ENCODE results near the gene CCNYL1. TPM values are rescaled to one million over a fixed set of nuclear protein-coding genes. Genes with fewer than 3 reads are reported as not detected.

The CCNYL1 gene
- total RNA-seq, 2 experiments from 2014 or later = 8.7 to 11.1 TPM

GRCh38 chr2:207782238-207783030 is 71.0 kb downstream of the CCNYL1 start:
- POLR2A ChIA-PET = no interaction called here
- Histone ChIP-seq H3K27ac (ENCODE audit: low read depth in 1 of 2, low read length in 2 of 2) (no peak overlapping the region), H3K4me3 (ENCODE audit: low read length) (no peak overlapping the region), H3K4me1 (ENCODE audit: insufficient read depth, low read length) (no peaks in the 10 kb centered on the region), H3K9me3 (ENCODE audit: control insufficient read depth in 1 of 2, insufficient read depth in 1 of 2, low read length in 2 of 2) (no peaks in the 10 kb centered on the region), H3K27me3 (ENCODE audit: control insufficient read depth in 1 of 2, insufficient read depth in 2 of 2, low read length in 2 of 2) (no peaks in the 10 kb centered on the region), H3K36me3 (ENCODE audit: insufficient read depth, low read length) (no peaks in the 10 kb centered on the region)
- H3K27me3 Mint-ChIP-seq = no peaks in the 10 kb centered on the region
- DNase-seq = no peak
- TF ChIP-seq CTCF (IDR thresholded peaks at IDR 0.05) = no peak
- intact Hi-C loops (cut with DNase I, micrococcal nuclease) = no loop called here
- no peak overlapping the region for H3K4me3 Mint-ChIP-seq
- no peak for ATAC-seq (ENCODE audit: poor library complexity)
- H3K9me3 Mint-ChIP-seq = no peaks in the 10 kb centered on the region
- CTCF ChIA-PET = interaction anchor here (0.6 kb wide), 2 partner anchors 12 to 1512 kb away, joined by 3 read pairs; partner anchors contain the start of gene FZD5
- H3K36me3 Mint-ChIP-seq (ENCODE audit: low read depth) = no peaks in the 10 kb centered on the region
- no peaks in the 10 kb centered on the region for H3K4me1 Mint-ChIP-seq (ENCODE audit: low read depth)
- H3K27ac Mint-ChIP-seq = no peak overlapping the region

- CTCF ChIA-PET = no interaction called here
- no peaks in the 10 kb centered on the region for H3K27me3 Mint-ChIP-seq
- no peak overlapping the region for H3K4me3 ChIP-seq (ENCODE audit: low read length)
- H3K9me3 Mint-ChIP-seq = no peaks in the 10 kb centered on the region
- H3K4me1 Mint-ChIP-seq (ENCODE audit: low read depth) = no peaks in the 10 kb centered on the region
- ATAC-seq (ENCODE audit: poor library complexity) (no peak), DNase-seq (no peak)
- no peak overlapping the region for H3K27ac ChIP-seq (ENCODE audit: low read depth in 1 of 2, low read length in 2 of 2)
- intact Hi-C loops (cut with DNase I, micrococcal nuclease) = no loop called here
- H3K4me1 ChIP-seq (ENCODE audit: insufficient read depth, low read length) = no peaks in the 10 kb centered on the region
- no peaks in the 10 kb centered on the region for H3K36me3 ChIP-seq (ENCODE audit: insufficient read depth, low read length)
- POLR2A ChIA-PET = no interaction called here
- TF ChIP-seq CTCF (IDR thresholded peaks at IDR 0.05) = no peak
- H3K36me3 Mint-ChIP-seq (ENCODE audit: low read depth) = no peaks in the 10 kb centered on the region
- no peak overlapping the region for H3K4me3 Mint-ChIP-seq
- H3K9me3 ChIP-seq (ENCODE audit: control insufficient read depth in 1 of 2, insufficient read depth in 1 of 2, low read length in 2 of 2) = no peaks in the 10 kb centered on the region
- H3K27ac Mint-ChIP-seq = no peak overlapping the region
- no peaks in the 10 kb centered on the region for H3K27me3 ChIP-seq (ENCODE audit: control insufficient read depth in 1 of 2, insufficient read depth in 2 of 2, low read length in 2 of 2)
These were observed 72.1 kb downstream of the CCNYL1 start for GRCh38 chr2:207783514-207783913.

- no peaks in the 10 kb centered on the region for H3K9me3 ChIP-seq (ENCODE audit: control insufficient read depth in 1 of 2, insufficient read depth in 1 of 2, low read length in 2 of 2)
- H3K9me3 Mint-ChIP-seq = no peaks in the 10 kb centered on the region
- no peak overlapping the region for H3K27ac Mint-ChIP-seq
- H3K4me3 Mint-ChIP-seq = no peak overlapping the region
- ChIA-PET POLR2A (no interaction called here), CTCF (no interaction called here)
- no peak overlapping the region for H3K4me3 ChIP-seq (ENCODE audit: low read length)
- no peaks in the 10 kb centered on the region for H3K4me1 Mint-ChIP-seq (ENCODE audit: low read depth)
- no peaks in the 10 kb centered on the region for H3K4me1 ChIP-seq (ENCODE audit: insufficient read depth, low read length)
- no peaks in the 10 kb centered on the region for H3K36me3 ChIP-seq (ENCODE audit: insufficient read depth, low read length)
- H3K27ac ChIP-seq (ENCODE audit: low read depth in 1 of 2, low read length in 2 of 2) = no peak overlapping the region
- peaks cover 3% of the 10 kb centered on the region for H3K27me3 Mint-ChIP-seq
- DNase-seq (no peak), ATAC-seq (ENCODE audit: poor library complexity) (no peak)
- no peaks in the 10 kb centered on the region for H3K36me3 Mint-ChIP-seq (ENCODE audit: low read depth)
- intact Hi-C loops (cut with DNase I, micrococcal nuclease) = no loop called here
- no peaks in the 10 kb centered on the region for H3K27me3 ChIP-seq (ENCODE audit: control insufficient read depth in 1 of 2, insufficient read depth in 2 of 2, low read length in 2 of 2)
- TF ChIP-seq CTCF (IDR thresholded peaks at IDR 0.05) = no peak
These were observed 73.5 kb downstream of the CCNYL1 start for GRCh38 chr2:207784898-207785297.
